Stimulated activated CD8-positive, alpha-beta memory T cell treated with anti-CD3 and anti-CD28 coated beads, Interleukin-12 subunit alpha, Interleukin-12 subunit beta, amount 100 ng/mL, for 4 hours (primary cell): ENCODE measurements around the gene ENO3.

Experiments used
- DNase-seq: peaks from one replicate; pipeline ENCODE4 v3.0.0-alpha.2; 2020; ENCODE audit warnings: low read depth

Gene ENO3

DNA sequence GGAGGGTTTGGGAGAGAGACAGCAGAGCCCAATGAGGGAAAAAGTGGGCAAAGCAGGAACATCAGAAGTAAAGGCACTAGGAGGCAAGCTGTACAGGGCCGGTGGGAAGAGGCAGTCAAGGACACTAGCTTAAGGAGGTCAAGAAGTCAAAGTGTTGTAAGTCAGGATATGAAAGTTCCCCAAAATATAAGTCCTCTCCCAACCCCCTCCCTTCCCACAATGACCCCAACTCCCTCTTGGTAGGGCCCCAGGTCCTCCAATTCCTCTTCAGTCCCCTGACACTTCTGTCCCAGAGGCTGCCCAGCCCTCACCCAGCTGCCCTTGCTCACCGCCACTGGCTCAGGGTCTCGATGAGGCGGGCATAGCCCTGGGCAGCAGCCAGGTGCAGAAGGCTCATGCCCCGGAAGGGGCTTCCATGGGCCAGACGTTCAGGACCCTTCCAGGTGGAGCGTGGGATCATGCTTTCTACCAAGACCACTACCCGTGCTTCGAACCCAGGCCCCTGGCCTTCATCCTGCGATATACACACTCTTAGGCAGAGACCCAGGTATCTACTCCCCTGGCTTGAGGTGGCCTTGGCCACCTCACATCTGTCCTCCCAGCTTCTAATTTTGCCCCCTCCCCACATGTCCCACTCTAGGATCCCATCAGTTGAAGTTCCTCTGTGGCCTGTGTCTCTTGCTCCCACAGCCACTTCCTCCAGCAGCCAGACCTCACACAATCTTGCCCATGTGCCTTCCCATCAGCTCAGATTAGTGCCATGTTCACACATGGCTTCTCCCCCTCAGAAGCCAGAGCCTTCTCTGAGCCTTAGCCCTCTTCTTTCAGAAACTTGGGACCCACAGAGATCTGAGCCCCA is 22.6 kb downstream of the ENO3 start:
- DNase-seq: no peak

GRCh38 chr17:4974115-4974670 is 23.3 kb downstream of the ENO3 start:
- DNase-seq: no peak

GRCh38 chr17:4978726-4979125 is 27.8 kb downstream of the ENO3 start:
- DNase-seq: no peak

GRCh38 chr17:4980644-4981216 is 29.8 kb downstream of the ENO3 start:
- no peak for DNase-seq

GRCh38 chr17:4982305-4982704 is 31.4 kb downstream of the ENO3 start:
- DNase-seq: no peak

DNA sequence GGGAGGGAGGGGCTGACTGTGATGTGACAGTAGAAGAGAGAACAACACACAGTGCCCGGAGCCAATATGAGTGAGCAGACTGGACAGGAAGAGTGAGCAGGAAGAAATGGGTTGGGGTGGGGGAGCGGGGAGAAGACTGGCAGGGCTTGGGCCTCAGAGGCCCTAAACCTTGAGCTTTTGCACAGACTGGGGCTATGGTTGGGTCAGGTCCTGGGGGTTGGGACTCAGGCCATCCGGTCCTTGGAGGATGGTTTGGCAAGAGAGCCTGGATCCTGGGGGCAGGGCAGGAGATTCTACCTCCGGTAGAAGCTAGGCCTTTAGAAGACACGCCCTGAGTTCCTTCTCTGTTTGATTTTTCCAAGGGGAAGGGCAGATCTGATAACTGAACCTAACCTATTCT is 35.5 kb downstream of the ENO3 start:
- no peak for DNase-seq

GRCh38 chr17:4986951-4987766 is 36.2 kb downstream of the ENO3 start, which contains the start of gene CAMTA2:
CAMTA2 (minus strand) TSS chr17:4987675; CDS start chr17:4986222, 1,453 bp downstream.
- DNase-seq: peak; percentile 79

DNA sequence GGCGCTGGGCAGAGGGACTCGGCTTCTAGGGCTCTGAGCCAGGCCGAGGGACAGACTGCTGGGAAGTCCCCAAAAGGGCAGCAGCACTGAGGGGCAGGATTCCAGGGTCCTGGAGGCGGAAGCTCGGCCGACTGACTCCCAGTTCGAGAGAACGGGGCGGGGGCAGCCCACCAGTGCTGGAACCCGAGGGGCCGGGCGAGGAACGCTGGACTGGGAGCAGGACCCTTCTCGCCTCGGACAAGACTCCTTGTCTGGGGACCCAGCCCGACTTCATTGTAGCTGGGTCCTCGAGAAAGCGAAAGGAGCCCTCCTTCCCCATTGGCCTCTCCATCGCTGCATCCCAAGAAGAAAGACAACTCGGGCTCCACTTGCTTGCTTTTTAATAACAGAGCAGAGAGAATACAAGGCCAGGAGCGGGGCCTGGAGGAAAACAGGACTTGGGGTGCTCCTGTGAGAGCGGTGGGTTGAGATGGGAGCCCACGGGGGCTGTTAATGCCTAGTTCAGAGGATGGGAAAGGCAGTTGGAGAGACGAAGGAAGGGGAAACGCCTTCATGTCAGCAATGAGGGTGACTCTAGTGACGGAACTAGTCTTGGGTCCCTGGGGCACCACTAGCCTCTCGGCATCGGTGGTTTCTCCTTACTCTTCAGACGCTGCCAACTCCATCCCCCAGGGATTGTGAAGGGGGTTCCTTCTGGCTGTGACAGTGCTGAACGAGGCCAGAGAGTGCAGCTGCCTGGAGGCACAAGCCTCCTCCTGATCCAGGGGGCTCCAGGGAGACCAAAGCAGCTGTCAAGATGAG is 37.0 kb downstream of the ENO3 start:
- no peak for DNase-seq

- DNase-seq: no peak
Measured at GRCh38 chr17:4994081-4994595, 43.2 kb downstream of the ENO3 start.

GRCh38 chr17:4997302-4998026 is 46.5 kb downstream of the ENO3 start, which contains the start of the genes INCA1 and KIF1C:
INCA1 (minus strand) TSS chr17:4997522; CDS start chr17:4994437, 3,085 bp downstream.
KIF1C (plus strand) TSS chr17:4997950; CDS start chr17:5000247, 2,297 bp downstream.
- DNase-seq: peak; percentile 85

DNA sequence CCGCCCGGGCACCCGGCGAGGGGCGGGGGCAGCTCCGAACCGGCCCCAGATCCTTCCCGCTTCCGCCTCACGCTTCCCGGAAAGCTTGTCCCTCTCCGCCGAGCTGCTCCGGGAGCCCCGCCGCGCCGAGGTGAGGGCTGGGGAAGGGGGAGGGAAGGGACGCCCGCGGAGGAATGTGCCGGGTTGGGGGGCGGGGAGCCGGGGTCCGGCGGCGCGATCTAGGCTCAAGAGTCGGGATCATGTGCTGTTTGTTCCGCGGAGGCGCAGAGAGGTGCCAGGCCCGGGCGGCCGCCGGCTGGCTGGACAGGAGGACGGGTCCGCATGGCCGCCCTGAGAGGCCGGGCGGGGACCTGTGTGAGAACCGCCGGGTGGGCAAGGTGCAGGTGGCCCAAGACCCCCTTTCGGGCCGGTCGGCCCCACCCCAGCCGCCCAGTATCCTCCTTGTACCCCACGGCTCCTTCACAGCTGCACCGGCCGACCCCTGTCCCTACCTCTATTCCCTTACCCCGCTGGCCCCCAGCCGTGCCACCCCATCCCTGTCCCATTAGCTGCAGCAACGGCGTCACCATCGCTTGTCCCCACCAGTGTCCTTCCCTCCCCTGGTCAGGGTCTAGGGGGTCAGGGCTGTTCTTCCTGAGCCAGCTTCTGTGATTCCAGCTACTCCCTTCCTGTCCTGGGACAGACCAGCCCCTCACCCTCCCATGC is 47.3 kb downstream of the ENO3 start:
- no peak for DNase-seq

DNA sequence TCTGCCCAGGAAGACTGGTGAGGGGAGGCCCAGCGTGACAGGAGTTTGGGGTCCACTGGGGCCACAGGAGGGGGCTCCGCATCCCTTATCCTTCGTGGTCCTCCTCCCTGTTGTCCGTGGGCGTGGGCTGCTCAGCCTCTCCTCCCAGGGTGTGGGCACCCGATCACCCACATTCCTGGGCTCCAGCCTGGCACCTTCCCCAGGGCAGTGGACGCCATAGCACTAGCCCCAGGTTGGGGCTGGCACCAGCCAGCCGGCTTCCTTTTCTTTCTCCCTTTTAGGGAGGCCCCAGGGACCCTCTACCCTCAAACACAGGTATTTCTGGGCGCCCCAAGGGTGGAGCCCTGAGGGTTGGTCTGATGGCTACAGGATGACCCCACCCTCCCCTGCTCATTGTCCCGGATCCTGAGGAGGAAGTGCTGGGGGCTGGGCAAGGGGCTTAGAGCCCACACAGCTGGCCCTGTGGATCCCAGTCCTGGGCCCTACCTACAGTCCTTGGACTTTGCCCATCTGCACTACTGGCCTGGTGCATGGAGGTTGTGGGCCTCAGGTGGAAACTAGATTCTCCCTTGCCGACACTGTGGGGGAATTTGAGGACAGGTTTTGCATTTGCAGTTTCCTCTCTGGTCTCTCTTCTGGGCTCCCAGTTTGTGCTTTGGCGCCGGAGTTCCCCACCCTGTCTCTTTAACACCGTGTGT is 48.0 kb downstream of the ENO3 start:
- DNase-seq: no peak

GRCh38 chr17:4999430-5000093 is 48.6 kb downstream of the ENO3 start:
- DNase-seq: no peak

DNA sequence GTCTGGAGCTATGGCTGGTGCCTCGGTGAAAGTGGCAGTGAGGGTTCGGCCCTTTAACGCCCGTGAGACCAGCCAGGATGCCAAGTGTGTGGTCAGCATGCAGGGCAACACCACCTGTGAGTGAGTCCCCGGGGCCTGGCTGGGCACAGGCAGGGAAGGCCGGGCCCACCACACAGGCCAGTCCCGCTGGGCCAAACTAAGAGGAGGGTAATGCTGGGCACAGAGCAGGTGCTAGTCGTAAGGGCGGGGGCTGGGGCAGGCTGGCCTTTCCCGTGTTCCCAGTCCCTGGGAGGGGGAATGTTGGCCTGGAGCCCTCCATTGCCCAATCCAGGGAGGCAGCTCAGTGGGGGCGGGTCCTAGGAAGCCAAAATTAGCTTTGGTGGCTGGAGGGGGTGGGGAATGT is 49.3 kb downstream of the ENO3 start:
- no peak for DNase-seq

- no peak for DNase-seq
Measured at GRCh38 chr17:5002121-5002788, 51.3 kb downstream of the ENO3 start.

DNA sequence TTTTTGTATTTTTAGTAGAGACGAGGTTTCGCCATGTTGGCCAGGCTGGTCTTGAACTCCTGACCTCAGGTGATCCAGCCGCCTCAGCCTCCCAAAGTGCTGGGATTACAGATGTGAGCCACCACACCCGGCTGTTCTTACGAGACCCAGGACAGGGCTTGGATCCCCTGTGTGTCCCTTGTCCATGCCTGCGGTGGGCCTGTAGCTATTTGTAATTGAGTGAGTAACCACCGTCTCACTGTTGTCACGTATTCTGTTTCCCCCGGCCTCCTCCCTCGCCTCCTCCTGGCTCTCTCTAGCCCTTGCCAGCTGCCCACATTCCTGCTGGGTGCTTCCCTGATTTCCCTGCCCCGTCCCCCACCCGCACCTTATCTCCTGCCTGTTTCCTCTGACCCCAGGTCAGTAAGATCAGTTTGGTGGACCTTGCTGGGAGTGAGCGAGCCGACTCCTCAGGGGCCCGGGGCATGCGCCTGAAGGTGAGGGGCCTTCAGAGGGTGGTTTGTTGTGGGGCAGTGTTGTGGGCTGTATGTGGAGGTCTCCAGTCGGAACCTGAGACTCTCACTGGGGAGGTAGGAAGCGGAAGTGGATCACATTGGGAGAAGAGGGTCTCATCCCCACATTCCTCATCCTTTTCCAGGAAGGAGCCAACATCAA is 52.4 kb downstream of the ENO3 start:
- DNase-seq: no peak
